H1 (cell line): ENCODE data around the gene MYO18A. TPM values are rescaled to one million over a fixed set of nuclear protein-coding genes. Genes with fewer than 3 reads are reported as not detected.

Experiments
- CTCF ChIA-PET: fragments of 300-600 bp; sonication (Branson Sonifier 250); formaldehyde crosslinking; loops from one replicate; lab custom pipeline; 2021; ENCODE audit not compliant: partially characterized antibody; lab: Charles Lee
- POLR2A ChIA-PET: fragments of 300-600 bp; sonication (Branson Sonifier 250); formaldehyde crosslinking; loops from one replicate; lab custom pipeline; 2021; ENCODE audit warnings: inconsistent platforms; ENCODE audit not compliant: partially characterized antibody; lab: Charles Lee
- DNase-seq, 2 experiments: peaks; one replicate each; pipeline versions ENCODE4 v3.0.0 to v3.0.0-alpha.2; 2010 to 2022; ENCODE audit warnings: low spot score in 2 of 2, low read depth in 1 of 2, mixed read lengths in 1 of 2
- FAIRE-seq: peaks from 2 replicates; lab custom pipeline; 2011; peaks lifted over from hg19 to GRCh38; lab: Jason Lieb, UNC
- H2AFZ ChIP-seq: 2 replicates; pipeline ENCODE4 v1.8.1; 2012; ENCODE audit warnings: low read length, inconsistent platforms
- H2AK5ac ChIP-seq: 2 replicates; pipeline ENCODE4 v1.6.1; 2013; ENCODE audit warnings: low read depth, low read length
- H2BK120ac ChIP-seq: replicated peaks from 2 replicates; pipeline ENCODE3; 2013; ENCODE audit warnings: low read depth, low read length, inconsistent platforms
- H2BK12ac ChIP-seq: 2 replicates; pipeline ENCODE4 v1.6.1; 2013; ENCODE audit warnings: low read depth, low read length
- H2BK15ac ChIP-seq: 2 replicates; pipeline ENCODE4 v1.6.1; 2013; ENCODE audit warnings: low read length
- H2BK20ac ChIP-seq: 2 replicates; pipeline ENCODE4 v1.6.1; 2013; ENCODE audit warnings: low read length
- H2BK5ac ChIP-seq: 2 replicates; pipeline ENCODE4 v1.6.1; 2013; ENCODE audit warnings: low read depth, low read length
- H3K14ac ChIP-seq: 2 replicates; pipeline ENCODE4 v1.6.1; 2013; ENCODE audit warnings: inconsistent platforms; ENCODE audit not compliant: insufficient read length
- H3K18ac ChIP-seq: 2 replicates; pipeline ENCODE4 v1.6.1; 2013; ENCODE audit warnings: low read length; ENCODE audit errors: extremely low read depth
- H3K23ac ChIP-seq: 2 replicates; pipeline ENCODE4 v1.6.1; 2013; ENCODE audit warnings: inconsistent platforms; ENCODE audit not compliant: insufficient read length
- H3K23me2 ChIP-seq: 2 replicates; pipeline ENCODE4 v1.6.1; 2013; ENCODE audit warnings: low read depth, low read length
- H3K27ac ChIP-seq: 2 replicates; pipeline ENCODE4 v1.6.1; 2011; ENCODE audit warnings: low read depth, low read length, inconsistent platforms
- H3K27me3 ChIP-seq, 4 experiments: replicated peaks in 1 of 4; 1 replicate in 1 of 4; 2 replicates in 3 of 4; pipeline versions ENCODE4 v1.6.1 to v1.8.1; 2011 to 2013; ENCODE audit warnings: low read length in 3 of 4, mild to moderate bottlenecking in 3 of 4, inconsistent platforms in 2 of 4, mixed read lengths in 2 of 4, moderate library complexity in 1 of 4; ENCODE audit not compliant: control insufficient read depth in 3 of 4, insufficient read depth in 3 of 4; ENCODE audit errors: extremely low read depth in 1 of 4
- H3K36me3 ChIP-seq, 4 experiments: 2 replicates each; pipeline versions ENCODE4 v1.6.1 to v1.8.1; 2011 to 2013; ENCODE audit warnings: mild to moderate bottlenecking in 4 of 4, low read length in 3 of 4, moderate library complexity in 2 of 4, control low read depth in 1 of 4, inconsistent platforms in 1 of 4; ENCODE audit not compliant: insufficient read depth in 4 of 4, control insufficient read depth in 2 of 4
- H3K4ac ChIP-seq: replicated peaks from 2 replicates; pipeline ENCODE3; 2013; ENCODE audit warnings: low read length, low read depth, mixed read lengths, inconsistent platforms; ENCODE audit not compliant: insufficient read length
- H3K4me1 ChIP-seq, 4 experiments: replicated peaks in 1 of 4; 1 replicate in 1 of 4; 2 replicates in 3 of 4; pipeline versions ENCODE4 v1.6.1 to v1.8.1; 2011 to 2013; ENCODE audit warnings: low read length in 3 of 4, inconsistent platforms in 2 of 4, mixed read lengths in 1 of 4; ENCODE audit not compliant: insufficient read depth in 4 of 4, control insufficient read depth in 3 of 4
- H3K4me2 ChIP-seq, 2 experiments: 2 replicates each; pipeline versions ENCODE4 v1.6.1 to v1.8.1; 2011 to 2013; ENCODE audit warnings: low read depth in 2 of 2, low read length in 2 of 2, control low read depth in 1 of 2, inconsistent platforms in 1 of 2, mild to moderate bottlenecking in 1 of 2; ENCODE audit not compliant: insufficient read depth in 1 of 2
- H3K4me3 ChIP-seq, 4 experiments: fragments of 200-600, 300-600 bp in 1 of 4; sonication (generic), shearing (Covaris generic), sonication (Bioruptor Twin) in 1 of 4; 2 replicates each; pipeline versions ENCODE4 v1.5.1 to v1.8.1; 2011 to 2016; ENCODE audit warnings: low read length in 4 of 4, low read depth in 3 of 4, control low read depth in 2 of 4, inconsistent platforms in 2 of 4, mild to moderate bottlenecking in 2 of 4, mixed read lengths in 1 of 4, moderate library complexity in 1 of 4; ENCODE audit not compliant: insufficient read depth in 2 of 4; ENCODE audit errors: extremely low read depth in 1 of 4
- H3K56ac ChIP-seq: replicated peaks from 2 replicates; pipeline ENCODE3; 2013; ENCODE audit warnings: low read depth, mild to moderate bottlenecking, mixed read lengths, low read length, inconsistent platforms; ENCODE audit not compliant: insufficient read length
- H3K79me1 ChIP-seq: 2 replicates; pipeline ENCODE4 v1.6.1; 2013; ENCODE audit warnings: low read depth, low read length, control low read depth
- H3K79me2 ChIP-seq, 2 experiments: 2 replicates each; pipeline versions ENCODE4 v1.6.1 to v1.8.1; 2012 to 2013; ENCODE audit warnings: low read length in 2 of 2, mild to moderate bottlenecking in 2 of 2, inconsistent platforms in 1 of 2; ENCODE audit not compliant: insufficient read depth in 2 of 2, control insufficient read depth in 1 of 2
- H3K9ac ChIP-seq, 4 experiments: replicated peaks in 1 of 4; 1 replicate in 1 of 4; 2 replicates in 3 of 4; pipeline versions ENCODE4 v1.6.1 to v1.8.1; 2011 to 2013; ENCODE audit warnings: low read depth in 3 of 4, low read length in 3 of 4, control low read depth in 2 of 4, mild to moderate bottlenecking in 2 of 4, moderate library complexity in 2 of 4, inconsistent platforms in 1 of 4; ENCODE audit errors: extremely low read depth in 1 of 4
- H3K9me3 ChIP-seq, 2 experiments: 2 replicates each; pipeline versions ENCODE4 v1.6.1 to v1.8.1; 2012 to 2013; ENCODE audit warnings: mild to moderate bottlenecking in 2 of 2, moderate library complexity in 2 of 2, control low read depth in 1 of 2, inconsistent platforms in 1 of 2, low read depth in 1 of 2, low read length in 1 of 2, mixed read lengths in 1 of 2; ENCODE audit not compliant: insufficient read depth in 2 of 2
- H4K20me1 ChIP-seq, 2 experiments: replicated peaks in 1 of 2; 2 replicates each; pipeline versions ENCODE3 to v1.8.1; 2011 to 2013; ENCODE audit warnings: inconsistent platforms in 2 of 2, low read length in 2 of 2, mild to moderate bottlenecking in 1 of 2; ENCODE audit not compliant: insufficient read depth in 2 of 2, control insufficient read depth in 1 of 2
- H4K5ac ChIP-seq: 2 replicates; pipeline ENCODE4 v1.6.1; 2013; ENCODE audit warnings: low read length, low read depth, mixed read lengths, inconsistent platforms; ENCODE audit not compliant: insufficient read length
- H4K8ac ChIP-seq: 2 replicates; pipeline ENCODE4 v1.8.0; 2013; ENCODE audit warnings: mild to moderate bottlenecking, moderate library complexity, low read length, inconsistent platforms; ENCODE audit not compliant: insufficient read depth; ENCODE audit errors: extremely low read depth
- H4K91ac ChIP-seq: replicated peaks from 2 replicates; pipeline ENCODE3; 2013; ENCODE audit warnings: low read length, mixed read lengths, inconsistent platforms; ENCODE audit not compliant: insufficient read length
- CBX5 ChIP-seq: fragments of 300-800, 300-1000 bp; sonication (generic); IDR thresholded peaks from 2 replicates; pipeline ENCODE4 v1.7.1; 2016; ENCODE audit warnings: antibody characterized with exemption, low read length, low read depth
- CBX8 ChIP-seq: fragments of 300-800, 300-1000 bp; sonication (generic); IDR thresholded peaks from 2 replicates; pipeline ENCODE4 v1.7.1; 2016; ENCODE audit warnings: low read depth, low read length, borderline replicate concordance
- ZNF274 ChIP-seq: IDR thresholded peaks from 2 replicates; pipeline ENCODE4 v1.7.0; 2012; ENCODE audit warnings: low read length, borderline replicate concordance; ENCODE audit errors: extremely low read depth
- WGBS, 2 experiments: shearing (Covaris generic) in 1 of 2; methylation state at CpG; one replicate each; pipeline versions ENCODE4 v1.1.6 to v1.1.7; 2013 to 2015; ENCODE audit warnings: low lambda C conversion rate in 2 of 2, mixed read lengths in 2 of 2, inconsistent platforms in 1 of 2, low coverage in 1 of 2, missing lambda C conversion rate in 1 of 2; ENCODE audit not compliant: insufficient replicate concordance in 2 of 2, insufficient coverage in 1 of 2, insufficient read length in 1 of 2; ENCODE audit errors: extremely low coverage in 1 of 2, missing lambda C conversion rate in 1 of 2; 5-methylcytosine and 5-hydroxymethylcytosine counted together
- polyA plus RNA-seq, 7 experiments: library from polyadenylated mRNA; depleted of rRNA in 3 of 7; stranded (reverse) in 5 of 7; unstranded in 2 of 7; fragments of >200 nt in 5 of 7; fragments of 200-250 nt in 2 of 7; gene quantifications; 1 replicate in 5 of 7; 2 replicates in 1 of 7; 4 replicates in 1 of 7; pipeline versions ENCODE4 v1.2.1 to v1.2.3, GENCODE V29; 2011 to 2013; ENCODE audit warnings: missing spikeins in 2 of 7, mixed read lengths in 2 of 7
- total RNA-seq: library from RNA; stranded (reverse); fragmentation: NEBNext Ultra II Directional; extraction: Animal tissue kit (Norgen Biotek cat#: 25700); gene quantifications from 2 replicates; pipeline ENCODE4 v1.2.1, GENCODE V29; 2021

MYO18A gene
- total and polyA plus RNA-seq, 2 of the 8 experiments (the other 6 are each of a cell fraction or from before 2014, with no cell fraction given): 7.6 to 43.8 TPM

DNA sequence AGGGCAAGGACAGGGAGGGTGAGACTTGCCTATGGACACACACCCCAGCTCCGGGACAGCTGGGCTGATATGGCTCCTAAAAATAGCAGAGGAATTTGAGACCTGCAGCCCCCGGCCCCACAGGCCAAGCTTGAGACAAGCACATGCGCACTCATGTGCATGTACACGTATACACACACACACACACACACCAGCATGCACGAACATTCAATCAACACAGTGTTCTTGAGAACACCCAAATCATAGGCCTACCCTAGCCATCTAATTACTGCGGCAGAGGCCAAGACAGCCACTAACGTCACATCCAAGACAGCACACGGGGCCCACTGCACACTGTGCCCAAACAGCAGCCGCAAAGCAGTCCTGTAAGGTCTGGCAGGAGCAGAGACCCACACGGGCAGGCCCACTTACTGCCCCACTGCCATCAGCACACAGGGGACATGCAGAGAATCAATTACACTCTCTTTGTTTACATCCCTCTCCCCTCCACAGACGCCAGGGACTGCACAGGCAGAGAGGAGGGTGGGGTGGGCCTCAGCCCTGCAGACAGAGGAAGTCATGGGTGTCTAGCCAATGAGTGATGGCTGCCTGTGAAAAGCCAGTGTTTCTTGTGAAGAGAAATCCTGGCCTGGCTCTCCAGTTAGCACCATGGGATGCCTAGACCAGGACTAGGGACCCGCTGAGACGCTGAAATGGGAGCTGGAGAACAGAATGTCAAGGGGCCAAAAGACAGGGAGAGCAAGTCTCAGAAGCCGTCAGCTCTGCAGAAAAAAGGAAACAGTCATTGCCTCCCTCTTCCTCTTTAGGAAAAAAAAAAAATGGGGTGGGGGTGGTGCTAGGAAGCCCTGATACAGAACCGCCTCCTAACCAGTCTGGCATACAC lies 39.3 kb downstream of the MYO18A start:
- FAIRE-seq (no peak), DNase-seq (no peak)
- Histone ChIP-seq H2BK120ac (no peak overlapping the region), H3K4me2 (0 out of 4 replicates have a peak overlapping the region, but pooled peaks of 1 of the 2 experiments have one; percentile 1), H3K4me1 (peaks cover 8 to 30% (median 18%) of the 10 kb centered on the region in 4 experiments), H2AFZ (no peak overlapping the region), H3K79me1 (peaks cover 2% of the 10 kb centered on the region; the same call in 1 of the 2 replicates), H4K8ac (no peak overlapping the region), H4K20me1 (peaks cover 0 to 15% of the 10 kb centered on the region in 2 experiments), H3K9ac (no peak overlapping the region), H2AK5ac (peak overlapping the region; percentile 82; the same call in 1 of the 2 replicates), H2BK5ac (peak overlapping the region; percentile 84), H3K23me2 (0 out of 2 replicates have a peak, but pooled peaks cover 2% of the 10 kb centered on the region), H3K79me2 (0 out of 4 replicates have a peak, but pooled peaks cover 0 to 3% of the 10 kb centered on the region in 2 experiments), H4K91ac (peak overlapping the region; percentile 75), H2BK12ac (peak overlapping the region; percentile 70; the same call in 1 of the 2 replicates), H3K27ac (no peak overlapping the region), H3K23ac (no peak overlapping the region), H3K36me3 (no peaks in the 10 kb centered on the region), H3K14ac (no peak overlapping the region), H2BK20ac (no peak overlapping the region), H3K18ac (peak overlapping the region; percentile 62; the same call in 1 of the 2 replicates), H2BK15ac (peak overlapping the region; percentile 46; the same call in 1 of the 2 replicates), H3K9me3 (no peaks in the 10 kb centered on the region), H3K4me3 (no peak overlapping the region), H3K56ac (no peak overlapping the region), H4K5ac (no peak overlapping the region), H3K4ac (peak overlapping the region; percentile 8), H3K27me3 (no peaks in the 10 kb centered on the region)
- POLR2A ChIA-PET: interaction anchor here (0.7 to 2.3 kb wide), 6 partner anchors 8 to 255 kb away, joined by 3 to 8 read pairs (median 4); partner anchors contain the start of gene NUFIP2
- 83% methylated on average over 14 of the region's 15 CpGs; no CpG with 5 or more reads in 1 of the 2 experiments for WGBS, 2 experiments
- CTCF ChIA-PET: interaction anchor here (0.7 to 34.4 kb wide), 12 partner anchors 7 to 209 kb away, joined by 3 to 731 read pairs (median 5); partner anchors contain the start of gene MYO18A
- TF ChIP-seq CBX8: no peak
- TF ChIP-seq ZNF274: no peak
- TF ChIP-seq CBX5: no peak
